Measurements from ENCODE around the gene ARF3. TPM values are rescaled to one million over a fixed set of nuclear protein-coding genes. Genes with fewer than 3 reads are reported as not detected.

The ARF3 gene
- total and polyA plus RNA-seq, 2 of the 13 experiments (the other 11 are each of a cell fraction or from before 2014, with no cell fraction given) = 53.8 to 57.9 TPM

DNA sequence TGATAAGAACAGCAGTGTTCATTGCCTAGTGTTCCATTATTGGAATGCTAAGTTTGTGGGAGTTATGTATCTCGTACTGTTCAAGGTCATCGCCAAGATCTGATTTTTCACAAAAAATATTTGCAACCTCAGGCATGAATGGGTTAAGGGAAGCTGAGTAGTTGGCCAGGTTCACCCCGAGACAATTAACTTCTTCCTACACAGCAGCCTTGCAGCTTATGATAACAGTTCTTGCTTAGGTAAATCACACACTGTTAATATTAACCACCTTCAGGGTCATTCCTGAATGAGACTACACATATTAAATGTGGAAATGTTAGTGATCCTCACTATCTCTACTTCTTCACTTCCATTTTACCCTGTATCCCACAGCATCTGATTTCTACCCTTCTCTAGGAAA is 50.0 kb downstream of the ARF3 start (continued):
- TF ChIP-seq, protein P1, sequence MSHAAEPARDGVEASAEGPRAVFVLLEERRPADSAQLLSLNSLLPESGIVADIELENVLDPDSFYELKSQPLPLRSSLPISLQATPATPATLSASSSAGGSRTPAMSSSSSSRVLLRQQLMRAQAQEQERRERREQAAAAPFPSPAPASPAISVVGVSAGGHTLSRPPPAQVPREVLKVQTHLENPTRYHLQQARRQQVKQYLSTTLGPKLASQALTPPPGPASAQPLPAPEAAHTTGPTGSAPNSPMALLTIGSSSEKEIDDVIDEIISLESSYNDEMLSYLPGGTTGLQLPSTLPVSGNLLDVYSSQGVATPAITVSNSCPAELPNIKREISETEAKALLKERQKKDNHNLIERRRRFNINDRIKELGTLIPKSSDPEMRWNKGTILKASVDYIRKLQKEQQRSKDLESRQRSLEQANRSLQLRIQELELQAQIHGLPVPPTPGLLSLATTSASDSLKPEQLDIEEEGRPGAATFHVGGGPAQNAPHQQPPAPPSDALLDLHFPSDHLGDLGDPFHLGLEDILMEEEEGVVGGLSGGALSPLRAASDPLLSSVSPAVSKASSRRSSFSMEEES (CRISPR knock-in tag; IDR thresholded peaks at IDR 0.05) = no peak
- TF ChIP-seq ZNF883 (CRISPR knock-in tag; IDR thresholded peaks at IDR 0.05; ENCODE audit: not compliant biosample characterization) (no peak), ZNF501 (CRISPR knock-in tag; IDR thresholded peaks at IDR 0.05) (no peak), KLF9 (CRISPR knock-in tag; IDR thresholded peaks at IDR 0.05; ENCODE audit: low read depth) (no peak), EP300 (IDR thresholded peaks at IDR 0.05; ENCODE audit: low read depth in 2 of 2, low read length in 2 of 2) (peak in 1 of 2 experiments; percentile 30; a peak in 1 of 4 replicates), EP300 (CRISPR knock-in tag; IDR thresholded peaks at IDR 0.05; ENCODE audit: borderline replicate concordance) (no peak), ZNF747 (CRISPR knock-in tag; IDR thresholded peaks at IDR 0.05; ENCODE audit: borderline replicate concordance) (no peak), GLI4 (CRISPR knock-in tag; IDR thresholded peaks at IDR 0.05; ENCODE audit: borderline replicate concordance) (no peak), ZNF350 (CRISPR knock-in tag; IDR thresholded peaks at IDR 0.05; ENCODE audit: borderline replicate concordance, low read depth) (no peak), MZF1 (CRISPR knock-in tag; IDR thresholded peaks at IDR 0.05; ENCODE audit: borderline replicate concordance) (no peak), MIER3 (CRISPR knock-in tag; IDR thresholded peaks at IDR 0.05; ENCODE audit: borderline replicate concordance) (peak; percentile 24; the same call in 1 of the 2 replicates), ZNF367 (CRISPR knock-in tag; IDR thresholded peaks at IDR 0.05; ENCODE audit: borderline replicate concordance) (no peak), KMT2A (CRISPR knock-in tag; IDR thresholded peaks at IDR 0.05) (no peak), ZFP36L2 (CRISPR knock-in tag; IDR thresholded peaks at IDR 0.05) (no peak), TMF1 (CRISPR knock-in tag; IDR thresholded peaks at IDR 0.05; ENCODE audit: low read depth) (no peak), ADNP (CRISPR knock-in tag; IDR thresholded peaks at IDR 0.05) (no peak), KLF6 (CRISPR knock-in tag; IDR thresholded peaks at IDR 0.05) (no peak), ZNF558 (CRISPR knock-in tag; IDR thresholded peaks at IDR 0.05; ENCODE audit: borderline replicate concordance) (no peak), NR2F2 (IDR thresholded peaks at IDR 0.05; ENCODE audit: borderline replicate concordance, low read depth) (no peak), ZNF251 (CRISPR knock-in tag; IDR thresholded peaks at IDR 0.05) (no peak), NFE2 (CRISPR knock-in tag; IDR thresholded peaks at IDR 0.05) (no peak), MIXL1 (CRISPR knock-in tag; IDR thresholded peaks at IDR 0.05) (0 out of 2 replicates have a peak, but pooled peaks have one; percentile 44), FLYWCH1 (CRISPR knock-in tag; IDR thresholded peaks at IDR 0.05) (no peak), PRMT3 (CRISPR knock-in tag; IDR thresholded peaks at IDR 0.05; ENCODE audit: borderline replicate concordance, low read depth) (no peak), RORA (CRISPR knock-in tag; IDR thresholded peaks at IDR 0.05) (no peak), HDAC6 (IDR thresholded peaks at IDR 0.05; ENCODE audit: low read depth, low read length) (no peak), SP1 (IDR thresholded peaks at IDR 0.05) (no peak), SP1 (CRISPR knock-in tag; IDR thresholded peaks at IDR 0.05) (no peak), MBNL3 (CRISPR knock-in tag; conservative IDR thresholded peaks at IDR 0.05) (no peak)
- TF ChIP-seq, protein P2, sequence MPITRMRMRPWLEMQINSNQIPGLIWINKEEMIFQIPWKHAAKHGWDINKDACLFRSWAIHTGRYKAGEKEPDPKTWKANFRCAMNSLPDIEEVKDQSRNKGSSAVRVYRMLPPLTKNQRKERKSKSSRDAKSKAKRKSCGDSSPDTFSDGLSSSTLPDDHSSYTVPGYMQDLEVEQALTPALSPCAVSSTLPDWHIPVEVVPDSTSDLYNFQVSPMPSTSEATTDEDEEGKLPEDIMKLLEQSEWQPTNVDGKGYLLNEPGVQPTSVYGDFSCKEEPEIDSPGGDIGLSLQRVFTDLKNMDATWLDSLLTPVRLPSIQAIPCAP (CRISPR knock-in tag; IDR thresholded peaks at IDR 0.05; ENCODE audit: low read depth) = no peak
- TF ChIP-seq, protein P3, sequence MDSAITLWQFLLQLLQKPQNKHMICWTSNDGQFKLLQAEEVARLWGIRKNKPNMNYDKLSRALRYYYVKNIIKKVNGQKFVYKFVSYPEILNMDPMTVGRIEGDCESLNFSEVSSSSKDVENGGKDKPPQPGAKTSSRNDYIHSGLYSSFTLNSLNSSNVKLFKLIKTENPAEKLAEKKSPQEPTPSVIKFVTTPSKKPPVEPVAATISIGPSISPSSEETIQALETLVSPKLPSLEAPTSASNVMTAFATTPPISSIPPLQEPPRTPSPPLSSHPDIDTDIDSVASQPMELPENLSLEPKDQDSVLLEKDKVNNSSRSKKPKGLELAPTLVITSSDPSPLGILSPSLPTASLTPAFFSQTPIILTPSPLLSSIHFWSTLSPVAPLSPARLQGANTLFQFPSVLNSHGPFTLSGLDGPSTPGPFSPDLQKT (CRISPR knock-in tag; IDR thresholded peaks at IDR 0.05; ENCODE audit: borderline replicate concordance) = no peak

Data from HepG2 (cell line).